Renal cortex interstitium (tissue), 3 donors: ENCODE measurements around the gene C10orf120. TPM values are rescaled to one million over a fixed set of nuclear protein-coding genes. Genes with fewer than 3 reads are reported as not detected.

Source experiments
- polyA plus RNA-seq, 3 donors: library from polyadenylated mRNA; unstranded; fragments of 120-200 nt; gene quantifications; one replicate each; pipeline ENCODE4 v1.2.1, GENCODE V29; 2013; ENCODE audit not compliant: insufficient read length in 3 of 3

The C10orf120 gene
- polyA plus RNA-seq, 3 donors: not detected

Other genes with a start within 250 kb of the C10orf120 start
- under 1 TPM in 2 of 3 donors, not detected in 1; 0.24 to 0.31 TPM for gene ARMS2, start 245.2 kb downstream of the C10orf120 start, polyA plus RNA-seq
- 100 to 1,000 TPM; 158 to 183 (median 158) TPM for gene HTRA1, start 238.3 kb downstream of the C10orf120 start, polyA plus RNA-seq
- under 1 TPM; 0.12 to 0.36 (median 0.16) TPM for gene DMBT1, start 139.1 kb downstream of the C10orf120 start, polyA plus RNA-seq
- gene CUZD1, start 146.0 kb upstream of the C10orf120 start, polyA plus RNA-seq: 1 to 10 TPM; 1.6 to 2.2 (median 1.7) TPM
- gene FAM24B, start 179.7 kb upstream of the C10orf120 start, polyA plus RNA-seq: 1 to 10 TPM; 4.4 to 6.3 (median 5.1) TPM
- gene FAM24A, start 210.8 kb upstream of the C10orf120 start, polyA plus RNA-seq: not detected